ENCODE results near the gene TSPAN16. TPM values are rescaled to one million over a fixed set of nuclear protein-coding genes. Genes with fewer than 3 reads are reported as not detected.

Gene TSPAN16
- total and polyA plus RNA-seq, 2 of the 13 experiments (the other 11 are each of a cell fraction or from before 2014, with no cell fraction given) = not detected

GRCh38 chr19:11355160-11356073 is 59.5 kb downstream of the TSPAN16 start, which contains the start of gene PLPPR2 (continued):
- TF ChIP-seq ZNF512B (CRISPR knock-in tag; IDR thresholded peaks at IDR 0.05; ENCODE audit: borderline replicate concordance) = no peak
- no peak for TF ChIP-seq U2AF1 (optimal IDR thresholded peaks at IDR 0.05; ENCODE audit: low read depth, low read length)
- no peak for TF ChIP-seq ELF1 (CRISPR knock-in tag; IDR thresholded peaks at IDR 0.05)
- no peak for TF ChIP-seq IKZF4 (CRISPR knock-in tag; IDR thresholded peaks at IDR 0.05; ENCODE audit: borderline replicate concordance, low read depth, not compliant biosample characterization)
- TF ChIP-seq HMGA1 (CRISPR knock-in tag; conservative IDR thresholded peaks at IDR 0.05) = no peak
- TF ChIP-seq SALL2 (CRISPR knock-in tag; IDR thresholded peaks at IDR 0.05) = no peak
- TF ChIP-seq HNRNPLL (IDR thresholded peaks at IDR 0.05; ENCODE audit: low read depth, low read length, poor library complexity, severe bottlenecking) = no peak
- no peak for TF ChIP-seq ZNF839 (CRISPR knock-in tag; IDR thresholded peaks at IDR 0.05; ENCODE audit: borderline replicate concordance)
- TF ChIP-seq ZNF207 (IDR thresholded peaks at IDR 0.05; ENCODE audit: borderline replicate concordance) = no peak
- TF ChIP-seq ATM (IDR thresholded peaks at IDR 0.05; ENCODE audit: borderline replicate concordance) = peak; percentile 18; the same call in 1 of the 2 replicates
- TF ChIP-seq BORCS8-MEF2B (CRISPR knock-in tag; IDR thresholded peaks at IDR 0.05) = no peak
- no peak for TF ChIP-seq NFYB (CRISPR knock-in tag; IDR thresholded peaks at IDR 0.05)
- TF ChIP-seq STAG1 (CRISPR knock-in tag; IDR thresholded peaks at IDR 0.05) = no peak
- no peak for TF ChIP-seq TBX3 (IDR thresholded peaks at IDR 0.05; ENCODE audit: borderline replicate concordance)
- TF ChIP-seq IKZF1 (IDR thresholded peaks at IDR 0.05) = no peak
- peak; percentile 57; the same call in 1 of the 2 replicates for TF ChIP-seq NFKB2 (CRISPR knock-in tag; IDR thresholded peaks at IDR 0.05; ENCODE audit: borderline replicate concordance)
- TF ChIP-seq ZFP36L2 (CRISPR knock-in tag; IDR thresholded peaks at IDR 0.05) = no peak
- TF ChIP-seq ZNF264 (CRISPR knock-in tag; IDR thresholded peaks at IDR 0.05) = no peak
- no peak for TF ChIP-seq ARID3A (IDR thresholded peaks at IDR 0.05; ENCODE audit: low read depth, low read length)
- TF ChIP-seq MYNN (CRISPR knock-in tag; IDR thresholded peaks at IDR 0.05; ENCODE audit: low read depth) = no peak
- TF ChIP-seq ZNF503 (CRISPR knock-in tag; IDR thresholded peaks at IDR 0.05) = no peak
